22Rv1 (cell line): ENCODE measurements around the gene COL9A3.

Experiments
- H3K27ac ChIP-seq: fragments of 450-650 bp; 2 replicates; pipeline ENCODE4 v1.5.1; 2017
- ZFX ChIP-seq: fragments of 450-650 bp; IDR thresholded peaks from 2 replicates; pipeline ENCODE4 v1.6.1; 2017; ENCODE audit warnings: antibody characterized with exemption, borderline replicate concordance
- TF ChIP-seq, protein P1 (sequence below): fragments of 450-650 bp; IDR thresholded peaks from 2 replicates; pipeline ENCODE4 v1.5.1; 2017; ENCODE audit warnings: mild to moderate bottlenecking

Gene COL9A3

DNA sequence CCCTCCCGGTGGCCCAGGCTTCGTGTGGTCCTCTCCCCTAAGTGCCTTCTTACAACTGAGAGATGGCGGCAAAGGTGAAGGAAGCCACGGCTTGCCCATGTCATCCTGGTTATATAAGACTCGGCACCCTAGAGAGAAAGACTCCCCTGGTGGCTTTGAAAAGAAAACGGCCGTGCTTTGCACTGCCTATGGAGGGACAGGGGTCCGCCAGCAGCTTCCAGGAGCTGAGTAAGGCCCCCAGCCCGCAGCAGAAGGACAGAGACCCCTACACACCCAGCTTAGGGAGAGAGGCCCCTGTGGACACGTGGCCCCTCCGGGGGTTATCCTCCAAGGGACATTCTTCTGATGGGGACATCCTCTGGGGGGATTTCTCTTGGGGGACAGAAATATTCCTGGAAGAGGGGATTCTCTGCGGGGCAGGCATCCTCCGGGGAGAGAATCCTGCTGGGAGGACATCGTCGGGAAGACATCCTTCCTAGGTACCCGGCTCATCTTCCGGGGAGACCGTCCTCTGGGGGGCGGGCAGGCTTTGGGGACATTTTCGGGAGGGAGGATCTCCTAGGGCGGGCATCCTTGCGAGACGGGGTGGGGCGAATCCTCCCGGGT lies 12.7 kb upstream of the COL9A3 start:
- TF ChIP-seq, protein P1, sequence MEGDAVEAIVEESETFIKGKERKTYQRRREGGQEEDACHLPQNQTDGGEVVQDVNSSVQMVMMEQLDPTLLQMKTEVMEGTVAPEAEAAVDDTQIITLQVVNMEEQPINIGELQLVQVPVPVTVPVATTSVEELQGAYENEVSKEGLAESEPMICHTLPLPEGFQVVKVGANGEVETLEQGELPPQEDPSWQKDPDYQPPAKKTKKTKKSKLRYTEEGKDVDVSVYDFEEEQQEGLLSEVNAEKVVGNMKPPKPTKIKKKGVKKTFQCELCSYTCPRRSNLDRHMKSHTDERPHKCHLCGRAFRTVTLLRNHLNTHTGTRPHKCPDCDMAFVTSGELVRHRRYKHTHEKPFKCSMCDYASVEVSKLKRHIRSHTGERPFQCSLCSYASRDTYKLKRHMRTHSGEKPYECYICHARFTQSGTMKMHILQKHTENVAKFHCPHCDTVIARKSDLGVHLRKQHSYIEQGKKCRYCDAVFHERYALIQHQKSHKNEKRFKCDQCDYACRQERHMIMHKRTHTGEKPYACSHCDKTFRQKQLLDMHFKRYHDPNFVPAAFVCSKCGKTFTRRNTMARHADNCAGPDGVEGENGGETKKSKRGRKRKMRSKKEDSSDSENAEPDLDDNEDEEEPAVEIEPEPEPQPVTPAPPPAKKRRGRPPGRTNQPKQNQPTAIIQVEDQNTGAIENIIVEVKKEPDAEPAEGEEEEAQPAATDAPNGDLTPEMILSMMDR, result no peak
- no peak for TF ChIP-seq ZFX
- H3K27ac ChIP-seq, result no peak overlapping the region

DNA sequence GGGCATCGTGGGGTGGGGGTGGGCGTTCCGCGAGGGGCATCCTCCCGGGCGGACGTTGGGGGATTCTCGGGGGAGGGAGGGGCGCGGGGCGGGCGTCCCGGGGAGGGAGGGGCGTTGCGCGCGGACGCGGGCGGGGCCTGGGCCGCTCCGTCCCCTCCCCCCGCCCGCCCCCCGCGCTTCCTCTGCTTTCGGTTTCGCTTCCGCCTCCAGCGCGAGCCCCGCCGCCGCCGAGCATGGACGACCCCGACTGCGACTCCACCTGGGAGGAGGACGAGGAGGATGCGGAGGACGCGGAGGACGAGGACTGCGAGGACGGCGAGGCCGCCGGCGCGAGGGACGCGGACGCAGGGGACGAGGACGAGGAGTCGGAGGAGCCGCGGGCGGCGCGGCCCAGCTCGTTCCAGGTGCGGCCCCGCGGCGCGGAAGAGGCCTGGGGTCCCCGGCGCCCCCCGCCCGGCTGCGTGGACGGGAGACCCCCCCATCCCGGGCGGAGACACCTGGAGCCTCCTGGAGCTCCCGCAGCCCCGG lies 12.2 kb upstream of the COL9A3 start, which contains the start of gene OGFR:
Gene OGFR (plus strand): TSS at position 209 of the 528 bp plus-strand sequence. CDS start 25 bp downstream, at position 234.
- TF ChIP-seq, protein P1, result no peak
- no peak for TF ChIP-seq ZFX
- H3K27ac ChIP-seq, result peak within 1 kb of the TSS; percentile 52

DNA sequence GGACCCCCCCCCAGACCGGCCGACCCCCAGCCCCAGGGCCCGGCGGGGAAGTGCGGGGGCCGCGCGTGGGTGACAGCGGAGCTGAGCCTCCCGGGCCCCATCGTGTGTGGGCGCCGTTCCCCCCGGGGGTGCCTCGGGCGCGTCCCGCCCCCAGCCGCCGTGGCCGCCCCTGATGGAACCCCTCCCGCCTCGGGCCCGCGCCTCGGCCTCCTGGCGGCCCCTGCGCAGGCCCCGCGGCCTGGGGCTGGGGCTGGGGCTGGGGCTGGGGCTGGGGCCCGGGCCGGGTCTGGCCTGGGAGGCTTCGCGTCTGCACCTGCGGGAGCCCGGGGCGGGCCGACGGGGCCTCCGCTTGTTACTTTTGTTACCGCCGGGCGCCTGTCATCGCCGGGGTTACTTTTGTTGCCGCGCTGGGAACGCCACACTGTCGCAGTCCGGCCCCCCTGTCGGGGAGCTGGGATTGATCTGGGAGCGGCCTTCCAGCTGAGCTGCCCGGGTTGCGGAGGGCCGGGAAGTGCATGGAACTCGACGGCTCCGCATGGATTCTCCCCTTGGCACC lies 11.6 kb upstream of the COL9A3 start:
- TF ChIP-seq, protein P1, result no peak
- TF ChIP-seq ZFX, result no peak
- H3K27ac ChIP-seq, result peak overlapping the region; percentile 52

DNA sequence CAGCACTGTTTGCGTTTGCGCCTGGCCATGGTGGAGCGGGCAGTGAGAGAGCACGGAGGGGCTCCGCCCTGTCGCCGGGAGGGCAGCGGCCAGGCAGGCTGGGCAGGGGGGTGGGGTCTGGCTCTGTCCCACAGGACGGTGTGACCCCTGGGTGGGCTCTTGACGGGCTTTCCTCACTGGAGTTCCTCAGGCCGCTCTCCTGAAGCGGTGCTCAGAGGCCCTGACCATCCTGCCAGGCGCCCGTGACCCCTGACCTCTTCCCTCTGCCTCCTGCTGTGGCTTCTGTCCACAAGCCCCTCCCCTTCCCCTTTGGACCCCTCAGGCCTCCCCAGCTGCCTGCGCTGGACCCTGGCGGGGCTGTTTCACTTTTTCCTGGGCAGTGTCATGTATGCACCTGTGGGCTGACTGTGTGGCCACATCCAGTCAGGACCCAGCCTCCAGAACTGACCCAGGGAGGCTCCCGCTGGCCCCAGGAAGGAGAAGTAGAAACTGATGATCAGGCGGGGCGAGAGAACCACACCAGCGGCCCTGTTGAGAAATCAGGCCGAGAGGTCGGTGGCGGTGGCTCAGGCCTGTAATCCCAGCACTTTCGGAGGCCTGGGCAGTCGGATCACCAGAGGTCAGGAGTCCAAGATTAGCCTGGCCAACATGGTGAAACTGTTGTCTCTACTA lies 11.0 kb upstream of the COL9A3 start:
- TF ChIP-seq, protein P1, result no peak
- no peak for TF ChIP-seq ZFX

DNA sequence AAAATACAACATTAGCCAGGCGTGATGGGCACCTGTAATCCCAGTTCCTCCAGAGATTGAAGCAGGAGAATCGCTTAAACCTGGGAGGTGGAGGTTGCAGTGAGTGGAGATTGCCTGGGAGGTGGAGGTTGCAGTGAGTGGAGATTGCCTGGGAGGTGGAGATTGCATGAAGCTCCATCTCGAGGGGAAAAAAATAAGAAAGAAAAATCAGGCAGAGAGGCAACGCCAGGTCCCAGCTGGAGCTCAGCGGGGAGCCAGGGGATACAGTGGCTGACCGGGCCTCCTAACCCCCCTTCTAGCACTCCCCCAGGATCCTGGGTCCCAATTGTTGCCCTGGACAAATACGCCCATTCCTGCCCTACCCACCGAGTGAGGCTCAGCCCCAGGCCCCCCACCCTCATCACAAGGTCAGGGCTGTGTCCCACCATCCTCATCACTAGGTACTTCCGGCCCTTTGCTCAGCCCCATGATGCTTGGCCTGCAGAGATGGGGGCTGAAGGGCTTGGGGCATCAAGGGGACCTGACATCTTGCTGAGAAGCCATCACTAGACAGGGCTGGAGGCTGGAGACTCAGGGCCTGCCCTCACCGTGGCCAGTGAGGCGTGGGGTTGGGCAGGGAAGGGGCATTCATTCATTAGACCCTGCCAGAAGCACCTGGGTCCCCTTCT lies 10.3 kb upstream of the COL9A3 start:
- H3K27ac ChIP-seq, result peak overlapping the region; percentile 52; the same call in 1 of the 2 replicates
- TF ChIP-seq ZFX, result no peak
- TF ChIP-seq, protein P1, result no peak

More for the DNA sequence above, 11.0 kb upstream of the COL9A3 start:
- H3K27ac ChIP-seq, result peak overlapping the region; percentile 52

DNA sequence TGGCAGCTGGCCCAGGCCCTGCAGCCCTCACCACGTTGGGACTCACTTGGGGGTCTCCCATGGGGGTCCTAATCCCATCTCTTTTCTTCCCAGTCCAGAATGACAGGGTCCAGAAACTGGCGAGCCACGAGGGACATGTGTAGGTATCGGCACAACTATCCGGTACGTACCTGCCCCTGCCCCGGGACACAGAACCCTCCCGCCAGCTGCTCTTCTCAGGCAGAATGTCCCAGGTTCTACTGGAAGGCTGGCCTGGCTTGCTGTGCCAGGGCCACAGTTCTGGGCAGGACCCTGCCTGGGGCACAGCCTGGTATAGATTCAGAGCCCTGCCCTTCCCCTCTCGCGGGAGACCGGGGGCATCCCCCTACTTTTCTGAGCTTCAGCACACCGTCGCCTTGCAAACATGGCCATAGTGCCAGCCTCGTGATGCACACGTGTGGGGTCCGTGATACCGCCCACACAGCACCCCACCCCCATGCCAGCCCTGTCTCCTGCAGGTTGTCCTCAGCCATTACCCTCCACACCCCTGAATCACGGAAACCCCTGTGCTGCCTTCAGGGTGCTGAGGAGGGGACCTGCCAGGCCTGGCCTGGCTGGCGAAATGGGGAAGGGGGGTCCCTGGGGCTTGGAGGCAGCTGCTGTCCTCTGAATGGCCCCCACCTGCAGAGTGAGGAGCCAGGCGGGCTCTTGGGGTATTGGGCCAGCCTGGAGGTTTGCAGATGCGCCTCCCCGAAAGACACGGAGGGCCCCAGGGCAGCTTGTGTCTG lies 9.2 kb upstream of the COL9A3 start:
- TF ChIP-seq ZFX, result no peak
- TF ChIP-seq, protein P1, result no peak
- no peak overlapping the region for H3K27ac ChIP-seq
